H4 (cell line): ENCODE data around the gene INPP4B. TPM values are rescaled to one million over a fixed set of nuclear protein-coding genes. Genes with fewer than 3 reads are reported as not detected.

Experiments used
- DNase-seq: peaks from one replicate; pipeline ENCODE4 v3.0.0-alpha.2; 2015; ENCODE audit warnings: low spot score
- total RNA-seq: library from RNA; depleted of rRNA; stranded (reverse); fragments of >200 nt; shearing (Covaris generic); gene quantifications from 2 replicates; pipeline ENCODE4 v1.2.3, GENCODE V29; 2014

INPP4B gene
- total RNA-seq, 1 experiment from 2014 or later = 8.0 TPM

DNA sequence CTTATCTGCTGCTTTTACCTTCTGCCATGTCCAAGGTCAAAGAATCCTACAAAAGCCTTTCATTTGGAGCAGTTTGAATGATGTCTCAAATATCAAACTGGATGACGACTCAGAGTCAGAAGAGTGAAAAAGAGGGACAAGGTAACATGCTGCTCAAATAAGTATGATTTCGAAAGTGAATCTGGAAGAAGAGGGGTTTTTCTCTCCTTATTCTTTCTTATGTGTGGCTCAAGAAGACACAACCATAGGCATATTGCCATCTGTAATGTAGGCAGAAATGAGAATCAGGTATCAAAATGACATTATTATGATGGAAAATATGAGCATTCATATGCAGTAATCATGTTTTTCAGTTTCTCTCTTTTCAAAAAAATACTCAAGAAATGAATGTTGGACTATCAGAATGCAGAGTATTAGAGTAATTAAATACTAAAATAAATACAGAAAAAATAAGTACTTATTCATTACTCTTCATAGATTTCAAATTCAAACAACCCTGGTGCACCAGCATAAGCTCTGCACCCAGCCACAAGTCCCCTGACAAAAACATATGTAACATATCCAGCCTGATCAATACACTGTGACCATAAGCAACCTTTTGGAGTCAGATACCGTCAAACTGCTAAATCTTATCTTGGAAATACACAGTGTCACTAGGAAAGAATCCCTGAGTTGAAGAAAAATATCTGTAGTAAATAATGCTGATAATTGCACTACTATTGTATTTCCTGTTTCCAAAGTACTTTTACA lies 468.6 kb downstream of the INPP4B start:
- no peak for DNase-seq

DNA sequence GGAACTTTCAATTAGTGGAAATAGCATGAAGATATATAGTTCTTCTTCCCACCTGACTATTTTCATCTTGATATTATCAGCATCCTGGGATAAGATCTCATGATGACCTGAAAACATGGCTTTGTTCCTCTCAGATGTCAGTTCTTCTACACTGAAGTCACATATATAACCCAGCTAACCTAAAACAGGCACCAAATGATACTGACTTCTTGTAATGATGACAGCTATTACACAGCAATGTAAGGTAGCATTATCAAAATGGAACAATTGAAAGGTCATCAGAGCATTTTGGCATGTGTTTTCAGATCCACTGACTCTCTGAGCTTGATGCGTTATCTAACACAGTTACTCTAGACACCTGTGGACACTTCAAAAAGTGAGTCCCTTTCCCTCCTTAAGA lies 469.9 kb downstream of the INPP4B start:
- DNase-seq = no peak

DNA sequence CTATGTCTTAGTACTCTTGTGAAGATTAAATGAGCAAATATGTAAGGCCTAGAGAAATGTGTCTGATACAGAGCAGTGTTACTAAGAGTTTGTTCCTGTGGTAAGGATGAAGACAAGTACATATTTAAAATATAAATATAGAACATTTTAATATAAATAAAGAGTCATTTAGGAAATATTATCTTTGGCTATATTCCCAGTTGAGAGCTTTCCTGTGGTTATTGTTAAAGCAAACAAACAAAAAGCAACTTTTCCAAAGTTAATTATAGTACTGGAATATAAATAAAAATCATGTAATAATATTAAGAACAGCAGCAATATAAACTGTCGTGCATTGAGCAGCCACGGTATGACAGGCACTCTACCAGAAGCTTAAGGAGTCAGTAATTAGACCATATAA lies 472.5 kb downstream of the INPP4B start:
- DNase-seq = no peak

DNA sequence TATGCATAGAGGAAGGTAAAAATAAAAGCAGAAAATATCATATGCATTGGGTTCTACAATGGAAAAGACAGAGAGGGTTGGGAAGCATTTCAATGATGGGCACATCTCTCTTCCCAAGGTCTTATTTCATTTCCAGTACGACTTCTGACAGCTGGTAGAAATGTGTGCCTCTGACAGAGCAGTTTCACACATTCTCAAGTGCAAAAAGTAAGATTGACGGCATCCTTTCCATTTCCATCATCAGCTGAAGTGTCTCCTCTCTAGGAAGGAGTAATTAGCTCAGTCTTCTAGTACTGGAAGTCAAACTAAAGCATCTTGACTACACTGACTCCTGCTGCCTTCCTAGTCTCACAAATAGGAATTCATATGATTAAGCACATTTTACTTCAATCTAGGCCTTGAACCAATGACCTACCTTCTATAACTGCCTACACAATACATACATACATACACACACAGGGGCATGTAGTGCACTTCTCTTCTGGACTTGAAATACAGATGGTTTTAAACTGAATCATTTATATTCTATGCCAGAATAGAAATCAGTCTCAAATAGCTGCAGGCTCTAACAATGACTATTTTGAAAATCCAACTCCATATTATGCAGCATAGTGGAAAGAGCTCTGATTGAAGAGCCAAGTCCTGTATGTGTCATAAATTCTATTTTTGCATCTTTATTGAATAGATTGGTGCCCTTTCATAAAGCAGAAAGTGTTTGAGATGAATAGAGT lies 473.4 kb downstream of the INPP4B start:
- no peak for DNase-seq

DNA sequence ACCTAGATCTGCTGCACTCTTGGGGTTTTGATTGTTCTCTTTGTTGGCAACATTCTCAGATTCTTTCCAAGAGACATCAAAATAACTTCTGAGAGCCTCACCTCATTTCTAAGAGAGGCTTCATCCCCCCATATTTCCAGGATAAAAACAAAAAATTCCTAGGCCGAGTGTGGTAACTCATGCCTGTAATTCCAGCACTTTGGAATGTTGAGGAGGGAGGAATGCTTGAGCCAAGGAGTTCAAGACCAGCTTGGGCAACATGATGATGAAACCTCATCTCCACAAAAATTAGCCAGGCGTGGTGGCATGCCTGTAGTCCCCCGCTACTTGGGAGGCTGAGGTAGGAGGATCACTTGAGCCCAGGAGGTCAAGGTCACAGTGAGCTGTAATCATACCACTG lies 477.0 kb downstream of the INPP4B start:
- no peak for DNase-seq

DNA sequence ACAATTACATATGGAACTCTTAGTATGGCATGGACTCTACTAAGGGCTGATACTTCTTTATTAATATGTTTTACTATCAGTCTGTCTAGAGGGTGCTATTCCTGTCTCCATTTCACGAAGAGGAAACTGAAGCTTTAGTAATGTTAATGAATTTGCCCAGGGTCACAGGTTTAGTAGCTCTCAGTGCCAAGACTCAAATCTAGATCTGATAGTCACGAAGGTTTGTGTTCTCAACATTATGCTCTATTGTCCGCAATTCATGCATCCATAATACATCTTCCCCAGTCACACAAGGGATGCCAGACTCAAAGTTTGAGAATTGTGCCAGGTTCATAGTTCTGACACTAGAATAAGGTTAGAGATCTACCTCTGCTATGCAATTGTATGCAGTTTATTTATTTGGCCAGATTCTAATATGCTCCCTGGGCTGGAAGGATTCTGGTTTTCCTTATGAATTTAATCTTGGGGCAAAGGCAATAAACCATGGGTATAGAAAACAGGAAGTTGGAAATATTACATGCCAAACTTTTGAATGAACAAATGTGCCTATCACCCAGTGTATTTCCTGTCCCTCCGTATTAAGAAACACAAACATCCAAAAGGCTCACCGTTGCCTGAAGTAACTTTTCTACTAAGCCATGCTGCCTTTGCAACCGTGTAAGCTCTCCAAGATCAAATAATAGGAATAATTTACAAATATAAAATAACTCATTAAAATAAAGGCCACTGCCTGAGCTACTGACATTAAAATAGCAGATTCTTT lies 478.5 kb downstream of the INPP4B start:
- DNase-seq = no peak

DNA sequence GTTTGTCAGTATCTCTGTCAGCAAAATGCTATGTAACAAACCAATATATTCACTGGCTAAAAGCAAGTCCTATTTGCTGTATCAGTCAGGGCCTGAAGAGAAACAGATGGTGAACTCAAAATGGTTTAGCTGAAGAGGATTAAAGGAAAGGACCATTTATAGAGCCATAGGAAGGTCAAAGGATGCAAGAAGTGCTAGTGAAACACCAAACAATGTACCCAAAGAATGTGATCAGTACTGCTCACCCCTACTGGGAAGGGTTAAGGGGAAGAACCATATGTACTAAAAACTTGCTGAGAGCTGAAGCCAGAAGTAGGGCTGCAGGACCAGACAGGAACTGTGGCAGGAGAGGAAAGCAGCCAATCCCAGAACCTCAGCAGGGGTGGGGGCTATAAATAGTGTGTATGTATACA lies 479.3 kb downstream of the INPP4B start:
- no peak for DNase-seq

DNA sequence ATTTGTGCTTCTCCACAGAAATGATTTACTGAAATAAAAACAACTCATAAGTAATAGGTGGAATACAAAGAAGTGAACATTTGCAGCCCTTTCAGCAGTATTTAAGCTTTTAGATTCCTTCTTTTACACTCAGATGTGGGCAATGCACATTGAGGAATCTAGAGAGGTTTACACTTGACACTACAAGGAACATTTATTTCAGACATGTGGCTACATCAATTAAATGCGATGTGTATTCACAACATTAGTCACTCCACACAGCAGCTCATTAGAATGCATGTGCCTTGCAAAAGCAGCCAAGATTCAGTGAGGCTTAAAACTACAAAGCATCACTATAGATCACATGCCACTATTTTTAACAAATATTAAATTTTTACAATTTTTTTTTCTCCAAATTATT lies 480.7 kb downstream of the INPP4B start:
- DNase-seq = no peak

DNA sequence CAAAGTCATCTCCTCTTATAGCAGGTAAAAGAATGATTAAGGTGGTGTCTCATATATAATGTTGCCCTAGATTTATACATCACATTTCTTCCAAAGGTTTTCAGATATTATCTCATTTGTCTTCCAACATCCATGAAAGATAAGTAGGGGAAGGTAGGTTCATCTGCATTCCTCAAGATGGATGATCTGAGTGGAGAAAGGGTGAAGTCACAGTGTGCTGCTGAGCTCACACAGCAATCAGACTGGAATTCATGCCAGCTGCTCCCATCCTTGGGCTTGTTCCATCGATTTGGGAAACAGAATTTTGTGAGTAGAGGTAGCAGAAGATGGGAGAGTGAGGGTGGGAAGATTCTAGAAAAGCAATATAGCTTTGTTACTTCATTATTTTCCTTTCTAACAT lies 482.4 kb downstream of the INPP4B start:
- no peak for DNase-seq

DNA sequence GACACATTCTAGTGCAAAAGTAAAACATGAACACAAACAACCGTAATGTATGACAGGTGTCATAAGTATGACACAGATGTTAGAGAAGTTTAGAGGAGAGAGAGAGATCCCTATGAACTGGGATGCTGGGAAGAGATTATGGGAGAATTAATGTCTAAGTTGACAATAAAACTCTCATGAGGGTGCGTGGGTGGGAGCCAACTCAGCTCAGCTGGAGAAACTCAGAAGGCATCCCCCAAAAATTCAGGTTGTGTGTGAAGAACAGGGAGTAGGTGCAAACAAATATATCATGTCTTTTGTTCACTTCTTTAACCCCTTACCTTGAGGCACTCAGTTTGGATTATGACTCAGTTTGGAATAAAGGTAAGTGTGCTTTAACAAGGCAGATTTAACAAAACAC lies 484.1 kb downstream of the INPP4B start:
- no peak for DNase-seq

DNA sequence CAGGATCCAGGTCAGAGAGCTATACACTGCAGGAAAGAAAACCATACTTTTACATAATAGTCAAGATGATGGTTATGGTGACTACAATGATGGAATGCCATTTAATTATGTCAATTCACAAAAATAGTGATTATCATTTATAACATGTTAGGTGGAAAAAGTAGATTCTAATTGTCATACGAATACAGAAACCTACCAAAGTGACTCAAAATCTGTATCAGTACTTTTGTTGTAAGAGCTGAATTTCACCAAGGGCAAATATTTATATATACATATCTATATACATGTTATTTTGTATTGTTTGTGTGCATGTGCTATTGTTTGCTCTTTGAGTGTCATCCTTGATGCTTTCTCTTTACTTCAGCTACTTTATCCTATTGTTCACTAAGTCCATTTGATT lies 485.4 kb downstream of the INPP4B start:
- no peak for DNase-seq

DNA sequence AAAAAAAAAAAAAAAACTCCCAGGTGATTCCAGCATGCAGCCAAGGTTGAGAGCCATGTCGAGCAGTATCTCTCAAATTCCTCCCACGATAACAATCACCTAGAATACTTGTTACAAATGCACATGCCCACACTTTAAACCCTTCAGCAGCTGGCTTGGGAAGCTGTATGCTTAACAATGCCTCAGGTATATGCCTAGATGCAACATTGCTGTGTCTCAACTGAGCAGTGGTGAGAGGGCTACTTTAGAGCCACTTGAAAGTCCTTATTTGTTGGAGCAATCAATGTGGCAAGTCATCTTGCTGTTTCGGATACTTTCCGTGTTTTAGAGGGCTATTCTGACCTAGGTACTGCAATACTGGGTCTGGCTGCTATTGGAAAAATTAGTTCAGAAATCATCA lies 487.4 kb downstream of the INPP4B start:
- DNase-seq = no peak

DNA sequence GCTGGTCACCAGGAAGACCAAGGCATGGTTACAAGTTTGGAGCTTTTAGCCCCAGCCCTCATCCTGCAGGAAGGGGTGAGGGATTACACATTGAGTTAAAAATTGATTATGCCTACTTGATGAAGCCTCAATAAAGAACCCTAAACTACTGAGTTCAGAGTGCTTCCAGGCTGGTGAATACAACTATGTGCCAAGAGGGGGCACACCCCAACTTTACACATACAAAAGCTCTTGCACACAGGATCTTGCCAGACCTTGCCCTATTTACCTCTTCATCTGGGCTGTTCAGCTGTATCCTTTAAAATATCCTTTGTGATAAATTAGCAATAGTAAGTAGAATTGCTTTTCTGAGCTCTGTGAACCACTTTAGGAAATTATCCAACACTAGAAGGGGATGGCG lies 489.3 kb downstream of the INPP4B start:
- no peak for DNase-seq

DNA sequence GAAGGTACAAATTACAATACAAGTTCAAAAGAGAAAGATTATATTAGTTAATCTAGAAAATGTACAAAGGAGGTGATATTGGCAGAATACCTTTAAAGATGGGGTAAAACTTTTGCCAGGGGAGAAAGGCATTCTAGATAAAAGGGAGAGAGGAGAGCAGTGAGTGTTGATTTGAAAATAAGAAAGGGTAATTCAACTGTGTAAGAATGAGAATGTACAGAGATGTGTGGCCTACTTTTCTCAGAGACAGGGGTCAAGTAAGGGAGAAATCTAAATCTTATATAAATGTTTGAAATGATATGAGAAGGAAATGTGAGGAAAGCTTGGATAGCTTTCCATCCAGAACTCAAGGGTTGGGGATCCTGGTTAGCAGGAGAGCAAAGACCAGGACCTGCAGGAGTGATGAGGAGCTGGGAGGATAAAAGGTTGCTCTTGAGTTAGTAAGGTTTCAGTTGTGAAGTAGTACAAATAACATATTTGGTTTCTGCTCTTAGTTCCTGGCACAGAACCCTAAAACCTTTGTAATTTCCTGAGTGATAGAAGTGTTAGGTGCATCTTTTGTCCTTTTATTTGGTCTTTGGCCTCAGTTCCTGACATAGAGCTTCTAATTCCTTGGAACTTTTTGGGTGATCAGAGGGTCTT lies 489.9 kb downstream of the INPP4B start:
- no peak for DNase-seq

DNA sequence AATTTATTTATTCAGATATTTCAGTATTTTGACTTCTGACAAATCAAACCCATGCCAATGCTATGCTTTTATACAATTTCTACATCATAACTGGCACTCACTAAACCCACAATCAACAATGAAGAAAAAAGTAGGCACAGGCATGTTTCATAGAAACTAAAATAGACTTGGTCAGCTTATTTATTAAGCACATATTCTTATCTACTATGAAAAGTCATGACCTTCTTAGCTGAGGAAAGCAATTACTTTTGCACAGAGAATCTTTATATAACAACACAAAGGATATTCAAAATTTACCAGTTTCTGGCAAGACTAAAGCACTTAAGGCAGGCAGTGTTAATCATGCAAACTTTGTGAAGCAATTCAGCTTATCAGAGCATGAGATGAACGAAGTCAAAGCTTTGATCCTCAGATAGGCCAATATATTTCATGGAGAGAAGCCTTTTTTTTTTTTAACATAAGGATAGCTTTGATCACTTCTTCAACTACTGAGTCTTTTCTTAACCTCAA lies 490.6 kb downstream of the INPP4B start:
- no peak for DNase-seq

DNA sequence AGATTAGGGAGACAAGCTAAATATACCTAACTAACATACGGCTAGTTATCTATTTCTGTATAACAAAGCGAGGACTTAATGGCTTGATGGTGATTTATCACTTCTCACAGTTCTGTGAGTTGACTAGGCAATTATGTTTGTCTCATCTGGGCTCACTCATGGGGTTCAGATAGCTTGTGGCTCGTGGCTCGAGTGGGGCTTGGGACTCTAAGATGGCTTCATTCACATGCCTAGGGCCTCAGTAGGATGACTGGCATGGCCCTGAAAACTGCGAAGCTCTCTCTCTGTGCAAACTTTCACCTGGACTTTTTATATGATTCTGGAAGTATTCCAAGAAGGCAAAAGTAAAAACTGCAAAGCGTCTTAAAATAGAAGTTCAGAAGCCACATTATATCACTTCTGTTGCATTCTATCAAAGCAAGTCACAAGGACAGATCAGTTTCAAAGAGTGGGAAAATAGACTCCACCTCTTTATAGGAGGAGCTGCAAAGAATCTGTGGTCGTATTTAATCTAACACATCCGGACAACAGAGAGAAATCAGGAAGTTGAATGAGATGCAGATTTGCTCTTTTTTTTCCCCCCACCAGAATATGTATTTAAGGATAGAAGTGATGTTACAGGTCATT lies 491.2 kb downstream of the INPP4B start:
- no peak for DNase-seq

DNA sequence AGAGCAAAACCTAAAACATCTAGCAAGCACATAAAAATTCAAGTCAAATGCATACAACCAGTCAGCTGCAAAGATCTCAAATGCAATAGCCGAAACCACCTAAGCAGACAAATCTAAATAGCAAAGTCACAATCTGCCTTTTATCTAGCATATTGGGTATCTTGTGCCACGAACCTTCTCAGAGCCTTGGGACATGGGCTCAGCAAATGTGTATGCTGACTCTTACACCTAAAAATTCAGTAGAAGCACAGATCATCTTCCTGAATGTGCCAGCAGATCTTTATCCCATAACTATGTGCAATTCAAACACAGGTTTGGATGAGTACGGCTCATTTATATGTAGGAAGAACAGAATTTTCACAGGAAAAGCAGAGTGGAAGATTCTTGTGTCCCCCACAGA lies 492.1 kb downstream of the INPP4B start:
- no peak for DNase-seq

DNA sequence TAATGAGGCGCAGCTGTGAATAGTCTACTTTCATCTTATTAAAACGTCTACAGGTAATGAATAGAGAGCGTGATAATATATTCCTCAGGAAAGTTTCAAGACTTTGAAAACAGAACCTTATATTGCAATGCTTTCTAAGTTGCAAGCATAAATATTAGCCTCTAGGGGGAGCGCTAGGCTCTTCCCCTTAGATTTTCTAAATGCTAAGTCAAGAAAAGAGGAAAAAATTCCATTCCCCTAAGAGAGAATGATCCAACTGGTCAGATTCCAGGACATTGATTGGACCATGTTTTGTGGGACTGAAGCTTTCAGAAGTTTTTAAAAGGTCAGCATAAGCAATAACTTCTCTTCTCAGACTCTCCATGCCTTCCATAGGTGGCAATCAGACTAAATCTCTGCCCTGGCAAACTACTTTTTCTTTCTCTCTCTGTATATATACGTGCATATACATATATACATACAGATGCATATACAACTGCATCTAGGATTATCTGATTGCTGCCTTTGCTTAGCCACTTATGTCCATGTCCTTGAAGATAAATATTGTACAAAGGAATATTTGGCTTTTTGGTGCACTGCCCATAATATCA lies 492.9 kb downstream of the INPP4B start:
- peak; percentile 36 for DNase-seq

DNA sequence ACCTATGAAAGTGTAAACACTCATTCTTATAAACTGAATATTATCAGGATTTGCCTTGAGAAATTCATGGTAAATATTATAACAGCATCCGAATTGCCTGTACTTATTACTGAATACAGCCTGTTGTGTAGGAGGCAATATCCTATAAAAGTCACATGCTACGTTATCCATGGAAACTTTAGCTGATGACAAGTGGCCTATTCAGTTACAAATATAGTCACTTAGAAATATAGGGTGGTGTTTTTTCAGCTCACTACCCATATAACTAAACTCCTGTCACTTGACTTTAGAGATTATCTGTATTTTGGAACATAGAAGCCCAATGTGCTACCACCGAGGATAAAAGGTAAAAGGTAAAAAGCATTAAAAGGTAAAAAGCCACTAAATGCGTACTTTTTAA lies 493.4 kb downstream of the INPP4B start:
- DNase-seq = no peak

DNA sequence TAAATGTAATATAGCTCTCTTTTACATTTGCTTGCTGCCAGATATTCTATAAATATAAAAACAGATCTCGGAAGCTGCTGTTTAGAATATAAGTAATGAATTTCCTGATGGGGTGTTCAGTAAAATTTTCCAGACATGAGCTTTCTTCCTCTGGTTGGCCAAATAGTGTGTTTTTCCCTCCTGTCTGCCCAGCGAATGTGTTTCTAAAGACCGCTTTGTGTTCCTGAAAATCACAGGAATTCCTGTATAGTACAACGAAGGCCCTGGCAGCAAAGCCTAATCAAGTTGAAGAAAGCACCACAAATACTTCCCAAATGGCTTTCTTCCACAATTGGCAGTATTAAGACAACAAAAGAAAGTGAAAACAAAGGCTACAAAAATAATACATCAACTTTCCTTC lies 494.1 kb downstream of the INPP4B start:
- no peak for DNase-seq

DNA sequence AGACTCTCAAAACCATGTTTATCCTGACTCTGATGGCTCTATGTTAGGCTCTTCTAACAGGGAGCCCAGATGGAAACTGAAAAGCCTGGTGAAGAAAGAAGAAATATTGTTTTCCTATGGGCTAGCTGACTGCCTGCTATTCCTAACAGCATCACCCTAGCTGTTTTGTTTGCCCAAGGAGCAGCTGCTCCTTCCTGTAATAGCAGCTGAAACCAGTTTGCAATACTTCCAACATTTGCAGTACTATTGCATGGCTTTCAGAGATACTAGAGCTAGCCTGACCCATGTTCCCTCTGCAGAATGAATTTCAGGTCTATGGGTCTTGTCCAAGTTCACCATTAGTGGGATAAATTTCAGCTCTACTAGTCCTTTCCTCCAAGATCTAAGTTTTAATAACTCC lies 495.2 kb downstream of the INPP4B start:
- DNase-seq = no peak
